Measurements from ENCODE around the gene COL3A1. TPM values are rescaled to one million over a fixed set of nuclear protein-coding genes. Genes with fewer than 3 reads are reported as not detected.

Gene COL3A1
- total RNA-seq, 1 experiment from 2014 or later, result not detected

- no TSS peak for BruUV-seq (replicated peaks)
- CTCF ChIA-PET, result no interaction called here
These were observed 71.7 kb downstream of the COL3A1 start for GRCh38 chr2:189045836-189046235.

DNA sequence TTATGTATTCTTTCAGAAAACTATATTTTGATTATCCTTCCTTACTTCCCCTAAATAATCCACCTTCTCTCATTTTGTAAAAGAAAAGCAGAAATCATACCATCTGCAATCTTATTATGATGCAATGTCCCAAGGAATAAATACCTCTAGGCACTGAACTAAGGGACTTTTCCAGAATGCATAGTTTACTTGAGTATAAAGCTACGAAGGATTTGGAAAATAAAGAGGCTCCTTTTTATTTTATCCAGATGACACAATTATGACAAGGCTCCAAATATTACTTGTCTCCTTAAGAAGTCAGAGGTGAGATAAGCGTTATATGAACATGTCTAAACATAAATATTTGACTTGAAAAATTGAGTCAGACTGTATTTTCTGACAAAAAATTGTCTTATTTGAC, 72.1 kb downstream of the COL3A1 start:
- ChIA-PET POLR2A (ENCODE audit: unreplicated experiment) (no interaction called here), CTCF (no interaction called here)
- H2AFZ ChIP-seq, result no peak overlapping the region
- no peaks in the 10 kb centered on the region for H3K79me2 ChIP-seq (ENCODE audit: low read depth)
- H3K36me3 ChIP-seq (ENCODE audit: low read depth), result no peaks in the 10 kb centered on the region
- no peak overlapping the region for H3K4me3 ChIP-seq
- BruUV-seq (replicated peaks), result no TSS peak
- no peak overlapping the region for H3K4me2 ChIP-seq
- intact Hi-C loops (cut with micrococcal nuclease; ENCODE audit: unreplicated experiment), result no loop called here
- H4K20me1 ChIP-seq (ENCODE audit: insufficient read depth), result no peaks in the 10 kb centered on the region
- no peaks in the 10 kb centered on the region for H3F3A ChIP-seq (ENCODE audit: insufficient read depth, low read depth)
- no peak for DNase-seq
- no peaks in the 10 kb centered on the region for H3K9me3 ChIP-seq (ENCODE audit: insufficient read depth, low read depth)
- no peaks in the 10 kb centered on the region for H3K4me1 ChIP-seq (replicated peaks; ENCODE audit: insufficient read depth)
- H3K27me3 ChIP-seq (ENCODE audit: insufficient read depth, low read depth), result no peaks in the 10 kb centered on the region
- TF ChIP-seq CTCF (conservative IDR thresholded peaks at IDR 0.05), result no peak
- no peak for TF ChIP-seq EZH2 (IDR thresholded peaks at IDR 0.05; ENCODE audit: low read depth)
- no peaks in the 10 kb centered on the region for H3K9me2 ChIP-seq (ENCODE audit: insufficient read depth)
- no peak overlapping the region for H3K27ac ChIP-seq

More at GRCh38 chr2:189045836-189046235, 71.7 kb downstream of the COL3A1 start:
- Histone ChIP-seq H3F3A (ENCODE audit: insufficient read depth, low read depth) (no peaks in the 10 kb centered on the region), H3K4me1 (replicated peaks; ENCODE audit: insufficient read depth) (no peaks in the 10 kb centered on the region), H4K20me1 (ENCODE audit: insufficient read depth) (no peaks in the 10 kb centered on the region), H3K4me2 (no peak overlapping the region), H3K4me3 (no peak overlapping the region), H3K79me2 (ENCODE audit: low read depth) (no peaks in the 10 kb centered on the region), H3K9me2 (ENCODE audit: insufficient read depth) (no peaks in the 10 kb centered on the region), H3K9me3 (ENCODE audit: insufficient read depth, low read depth) (no peaks in the 10 kb centered on the region), H3K27me3 (ENCODE audit: insufficient read depth, low read depth) (no peaks in the 10 kb centered on the region), H2AFZ (no peak overlapping the region), H3K36me3 (ENCODE audit: low read depth) (no peaks in the 10 kb centered on the region), H3K27ac (no peak overlapping the region)
- intact Hi-C loops (cut with micrococcal nuclease; ENCODE audit: unreplicated experiment), result no loop called here
- POLR2A ChIA-PET (ENCODE audit: unreplicated experiment), result no interaction called here
- TF ChIP-seq EZH2 (IDR thresholded peaks at IDR 0.05; ENCODE audit: low read depth), result no peak
- no peak for TF ChIP-seq CTCF (conservative IDR thresholded peaks at IDR 0.05)
- no peak for DNase-seq

GRCh38 chr2:189047171-189047888, 73.2 kb downstream of the COL3A1 start:
- POLR2A ChIA-PET (ENCODE audit: unreplicated experiment), result no interaction called here
- no peaks in the 10 kb centered on the region for H3K36me3 ChIP-seq (ENCODE audit: low read depth)
- H3K4me3 ChIP-seq, result no peak overlapping the region
- H3K9me2 ChIP-seq (ENCODE audit: insufficient read depth), result no peaks in the 10 kb centered on the region
- BruUV-seq (replicated peaks), result no TSS peak
- no peaks in the 10 kb centered on the region for H3K79me2 ChIP-seq (ENCODE audit: low read depth)
- no peak overlapping the region for H3K4me2 ChIP-seq
- intact Hi-C loops (cut with micrococcal nuclease; ENCODE audit: unreplicated experiment), result no loop called here
- no peaks in the 10 kb centered on the region for H3K9me3 ChIP-seq (ENCODE audit: insufficient read depth, low read depth)
- TF ChIP-seq CTCF (conservative IDR thresholded peaks at IDR 0.05) (no peak), EZH2 (IDR thresholded peaks at IDR 0.05; ENCODE audit: low read depth) (no peak)
- no peak overlapping the region for H3K27ac ChIP-seq
- no peak overlapping the region for H2AFZ ChIP-seq
- no peaks in the 10 kb centered on the region for H3F3A ChIP-seq (ENCODE audit: insufficient read depth, low read depth)
- CTCF ChIA-PET, result no interaction called here
- H3K4me1 ChIP-seq (replicated peaks; ENCODE audit: insufficient read depth), result no peaks in the 10 kb centered on the region
- no peaks in the 10 kb centered on the region for H3K27me3 ChIP-seq (ENCODE audit: insufficient read depth, low read depth)
- no peak for DNase-seq
- no peaks in the 10 kb centered on the region for H4K20me1 ChIP-seq (ENCODE audit: insufficient read depth)
